NT2/D1 (cell line): ENCODE results near the gene GALNT16.

Source experiments
- SUZ12 ChIP-seq: IDR thresholded peaks from 2 replicates; pipeline ENCODE4 v1.6.1; 2011; ENCODE audit not compliant: insufficient read length, insufficient read depth; ENCODE audit errors: extremely low read depth
- YY1 ChIP-seq: IDR thresholded peaks from 2 replicates; pipeline ENCODE4 v1.6.1; 2011; ENCODE audit not compliant: insufficient read length, insufficient read depth

- no peak for TF ChIP-seq SUZ12
- no peak for TF ChIP-seq YY1
Observed at GRCh38 chr14:69401841-69402240, 141.9 kb downstream of the GALNT16 start.
